ENCODE results near the gene TBX1. TPM values are rescaled to one million over a fixed set of nuclear protein-coding genes. Genes with fewer than 3 reads are reported as not detected.

Gene TBX1
- total RNA-seq, 1 experiment from 2014 or later, result 5.3 TPM

DNA sequence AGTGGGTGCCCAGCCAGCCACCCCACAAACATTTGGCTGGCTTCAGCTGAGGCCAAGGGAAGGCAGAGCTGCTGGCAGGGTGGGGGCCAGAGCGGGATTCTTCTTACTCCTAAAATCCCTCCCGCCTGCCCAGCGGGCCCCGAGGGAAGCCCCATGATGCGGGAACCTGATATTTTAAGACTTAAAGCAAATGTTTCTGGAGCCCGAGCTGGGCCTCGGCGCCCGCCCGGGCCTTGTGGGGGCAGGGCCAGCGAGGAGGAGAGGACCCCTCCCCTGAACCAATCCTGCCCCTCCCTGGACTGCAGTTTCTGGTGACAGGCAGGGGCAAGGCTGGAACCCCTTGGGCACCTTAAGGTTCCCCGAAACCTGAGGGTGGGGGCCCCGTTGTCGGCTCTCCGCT, 20.0 kb upstream of the TBX1 start:
- no peaks in the 10 kb centered on the region for H3K9me3 ChIP-seq
- POLR2A ChIA-PET, result interaction anchor here (0.6 kb wide), 1 partner anchor 10 kb away, joined by 4 read pairs; no protein-coding TSS in a partner anchor
- H3K9me3 Mint-ChIP-seq (ENCODE audit: unreplicated experiment), result no peaks in the 10 kb centered on the region
- DNase-seq, result no peak
- no peaks in the 10 kb centered on the region for H3K36me3 Mint-ChIP-seq (ENCODE audit: insufficient read depth, unreplicated experiment)
- TF ChIP-seq, protein P1, sequence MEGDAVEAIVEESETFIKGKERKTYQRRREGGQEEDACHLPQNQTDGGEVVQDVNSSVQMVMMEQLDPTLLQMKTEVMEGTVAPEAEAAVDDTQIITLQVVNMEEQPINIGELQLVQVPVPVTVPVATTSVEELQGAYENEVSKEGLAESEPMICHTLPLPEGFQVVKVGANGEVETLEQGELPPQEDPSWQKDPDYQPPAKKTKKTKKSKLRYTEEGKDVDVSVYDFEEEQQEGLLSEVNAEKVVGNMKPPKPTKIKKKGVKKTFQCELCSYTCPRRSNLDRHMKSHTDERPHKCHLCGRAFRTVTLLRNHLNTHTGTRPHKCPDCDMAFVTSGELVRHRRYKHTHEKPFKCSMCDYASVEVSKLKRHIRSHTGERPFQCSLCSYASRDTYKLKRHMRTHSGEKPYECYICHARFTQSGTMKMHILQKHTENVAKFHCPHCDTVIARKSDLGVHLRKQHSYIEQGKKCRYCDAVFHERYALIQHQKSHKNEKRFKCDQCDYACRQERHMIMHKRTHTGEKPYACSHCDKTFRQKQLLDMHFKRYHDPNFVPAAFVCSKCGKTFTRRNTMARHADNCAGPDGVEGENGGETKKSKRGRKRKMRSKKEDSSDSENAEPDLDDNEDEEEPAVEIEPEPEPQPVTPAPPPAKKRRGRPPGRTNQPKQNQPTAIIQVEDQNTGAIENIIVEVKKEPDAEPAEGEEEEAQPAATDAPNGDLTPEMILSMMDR (IDR thresholded peaks at IDR 0.05; ENCODE audit: insufficient read depth in 1 of 2, low read depth in 1 of 2, low read length in 1 of 2, severe bottlenecking in 1 of 2, unreplicated experiment in 1 of 2), result no peak
- peaks cover 4% of the 10 kb centered on the region; the same call in 1 of the 2 replicates for H3K4me1 ChIP-seq
- intact Hi-C loops (cut with micrococcal nuclease; ENCODE audit: unreplicated experiment), result no loop called here
- H3K4me1 Mint-ChIP-seq (ENCODE audit: low read depth, unreplicated experiment), result no peaks in the 10 kb centered on the region
- H3K27ac Mint-ChIP-seq (ENCODE audit: unreplicated experiment), result no peak overlapping the region
- H3K27me3 Mint-ChIP-seq (ENCODE audit: insufficient read depth, unreplicated experiment), result no peaks in the 10 kb centered on the region
- no peaks in the 10 kb centered on the region for H3K36me3 ChIP-seq (ENCODE audit: control insufficient read depth, insufficient read depth, low read length)
- CTCF ChIA-PET, result no interaction called here
- no peak overlapping the region for H3K4me3 ChIP-seq (ENCODE audit: low read depth, low read length)
- H3K27me3 ChIP-seq (replicated peaks; ENCODE audit: control insufficient read depth, insufficient read depth, low read length), result no peaks in the 10 kb centered on the region
- no peak overlapping the region for H3K4me3 Mint-ChIP-seq (ENCODE audit: unreplicated experiment)
- no TSS peak for BruUV-seq (replicated peaks)

GRCh38 chr22:19741053-19741452, 19.5 kb upstream of the TBX1 start:
- no peak overlapping the region for H3K4me3 ChIP-seq (ENCODE audit: low read depth, low read length)
- Mint-ChIP-seq H3K9me3 (ENCODE audit: unreplicated experiment) (no peaks in the 10 kb centered on the region), H3K4me3 (ENCODE audit: unreplicated experiment) (no peak overlapping the region), H3K27ac (ENCODE audit: unreplicated experiment) (no peak overlapping the region), H3K4me1 (ENCODE audit: low read depth, unreplicated experiment) (no peaks in the 10 kb centered on the region), H3K36me3 (ENCODE audit: insufficient read depth, unreplicated experiment) (no peaks in the 10 kb centered on the region), H3K27me3 (ENCODE audit: insufficient read depth, unreplicated experiment) (no peaks in the 10 kb centered on the region)
- ChIA-PET CTCF (no interaction called here), POLR2A (interaction anchor here (0.6 kb wide), 1 partner anchor 10 kb away, joined by 4 read pairs; no protein-coding TSS in a partner anchor)
- peaks cover 4% of the 10 kb centered on the region; the same call in 1 of the 2 replicates for H3K4me1 ChIP-seq
- no peaks in the 10 kb centered on the region for H3K36me3 ChIP-seq (ENCODE audit: control insufficient read depth, insufficient read depth, low read length)
- BruUV-seq (replicated peaks), result no TSS peak
- intact Hi-C loops (cut with micrococcal nuclease; ENCODE audit: unreplicated experiment), result no loop called here
- no peaks in the 10 kb centered on the region for H3K27me3 ChIP-seq (replicated peaks; ENCODE audit: control insufficient read depth, insufficient read depth, low read length)
- TF ChIP-seq, protein P1 (IDR thresholded peaks at IDR 0.05; ENCODE audit: insufficient read depth in 1 of 2, low read depth in 1 of 2, low read length in 1 of 2, severe bottlenecking in 1 of 2, unreplicated experiment in 1 of 2), result no peak
- DNase-seq, result no peak
- no peaks in the 10 kb centered on the region for H3K9me3 ChIP-seq

DNA sequence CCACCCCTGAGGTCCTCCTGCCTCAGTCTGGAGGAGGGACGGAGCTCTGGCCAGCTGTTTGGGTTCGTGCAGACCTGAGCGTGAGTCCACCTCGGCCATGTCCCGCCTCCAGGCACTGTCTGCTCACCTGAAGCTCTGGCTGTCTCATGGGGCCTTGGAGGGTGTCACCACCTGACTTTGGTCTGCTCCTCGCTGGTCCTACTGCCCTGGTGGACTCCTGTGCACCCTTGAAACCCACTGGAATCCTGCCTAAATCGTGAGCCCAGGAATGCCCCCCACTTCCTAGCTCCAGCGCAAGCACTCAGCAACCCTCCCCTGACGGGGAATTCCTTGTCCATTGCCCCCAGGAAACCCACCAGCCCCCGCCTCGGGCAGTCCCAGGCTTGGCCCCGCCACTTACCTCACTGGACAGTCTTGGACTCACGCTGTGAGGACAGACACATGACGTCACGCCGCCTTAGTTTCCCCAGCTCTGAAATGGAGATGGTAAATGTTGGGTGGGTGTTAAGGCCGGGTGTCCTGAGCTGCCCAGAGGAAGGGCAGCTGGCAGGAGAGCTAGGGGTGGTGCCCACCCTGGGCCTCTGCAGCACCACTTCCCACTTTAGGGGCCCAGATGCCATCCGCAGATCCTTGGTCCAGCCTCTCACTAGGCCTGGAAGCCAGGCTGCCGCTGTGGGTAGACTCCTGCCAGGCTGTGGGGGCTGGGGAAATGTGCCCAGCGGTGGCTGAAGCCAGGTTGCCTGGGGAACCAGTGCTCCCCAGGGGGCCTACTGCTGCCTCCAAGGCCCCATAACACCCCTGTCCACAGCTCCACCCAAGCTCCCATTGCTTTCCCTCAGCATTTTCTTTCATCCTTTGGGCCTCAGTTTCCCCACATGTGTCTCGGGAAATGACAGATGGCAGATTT, 18.2 kb upstream of the TBX1 start:
- no peaks in the 10 kb centered on the region for H3K4me1 Mint-ChIP-seq (ENCODE audit: low read depth, unreplicated experiment)
- H3K9me3 ChIP-seq, result no peaks in the 10 kb centered on the region
- BruUV-seq (replicated peaks), result no TSS peak
- intact Hi-C loops (cut with micrococcal nuclease; ENCODE audit: unreplicated experiment), result no loop called here
- no peaks in the 10 kb centered on the region for H3K27me3 ChIP-seq (replicated peaks; ENCODE audit: control insufficient read depth, insufficient read depth, low read length)
- H3K4me3 ChIP-seq (ENCODE audit: low read depth, low read length), result no peak overlapping the region
- POLR2A ChIA-PET, result interaction anchor here (0.8 kb wide), 1 partner anchor 9 kb away, joined by 3 read pairs; no protein-coding TSS in a partner anchor
- TF ChIP-seq, protein P1 (IDR thresholded peaks at IDR 0.05; ENCODE audit: insufficient read depth in 1 of 2, low read depth in 1 of 2, low read length in 1 of 2, severe bottlenecking in 1 of 2, unreplicated experiment in 1 of 2), result no peak
- DNase-seq, result no peak
- H3K9me3 Mint-ChIP-seq (ENCODE audit: unreplicated experiment), result no peaks in the 10 kb centered on the region
- no peak overlapping the region for H3K27ac Mint-ChIP-seq (ENCODE audit: unreplicated experiment)
- no peak overlapping the region for H3K4me3 Mint-ChIP-seq (ENCODE audit: unreplicated experiment)
- H3K4me1 ChIP-seq, result peaks cover 2% of the 10 kb centered on the region; the same call in 1 of the 2 replicates
- H3K36me3 ChIP-seq (ENCODE audit: control insufficient read depth, insufficient read depth, low read length), result no peaks in the 10 kb centered on the region
- H3K27me3 Mint-ChIP-seq (ENCODE audit: insufficient read depth, unreplicated experiment), result no peaks in the 10 kb centered on the region
- CTCF ChIA-PET, result interaction anchor here (0.8 to 0.9 kb wide), 3 partner anchors 12 to 24 kb away, joined by 3 read pairs; no protein-coding TSS in a partner anchor
- H3K36me3 Mint-ChIP-seq (ENCODE audit: insufficient read depth, unreplicated experiment), result no peaks in the 10 kb centered on the region

Data from Caco-2 (cell line).